Neural cell (in vitro differentiated cells): ENCODE results near the gene SP3. TPM values are rescaled to one million over a fixed set of nuclear protein-coding genes. Genes with fewer than 3 reads are reported as not detected.

ENCODE experiments used
- H2AFZ ChIP-seq: fragments of 200-600, 300-800 bp; sonication (generic), shearing (Covaris generic); 2 replicates; pipeline ENCODE4 v1.6.0; 2014; ENCODE audit warnings: low read depth, mild to moderate bottlenecking, antibody characterized with exemption, low read length, moderate library complexity
- H3F3A ChIP-seq: fragments of 200-600 bp; shearing (Covaris generic); 2 replicates; pipeline ENCODE4 v1.6.1; 2016; ENCODE audit warnings: mild to moderate bottlenecking, moderate library complexity, mixed read lengths, antibody characterized with exemption, low read length; ENCODE audit not compliant: insufficient read depth, poor library complexity, severe bottlenecking
- H3K27ac ChIP-seq: fragments of 200-600, 300-800 bp; sonication (generic), shearing (Covaris generic); 2 replicates; pipeline ENCODE4 v1.5.1; 2014; ENCODE audit warnings: mild to moderate bottlenecking, low read length, moderate library complexity
- H3K27me3 ChIP-seq: fragments of 300-800, 200-600 bp; sonication (generic), shearing (Covaris generic); 2 replicates; pipeline ENCODE4 v1.6.0; 2014; ENCODE audit warnings: mild to moderate bottlenecking, low read depth, low read length, moderate library complexity; ENCODE audit not compliant: insufficient read depth
- H3K36me3 ChIP-seq: fragments of 300-800, 200-600 bp; sonication (generic), shearing (Covaris generic); 2 replicates; pipeline ENCODE4 v1.5.1; 2014; ENCODE audit warnings: mild to moderate bottlenecking, antibody characterized with exemption, low read length, moderate library complexity; ENCODE audit not compliant: insufficient read depth
- H3K4me2 ChIP-seq: fragments of 300-800, 200-600 bp; sonication (generic), shearing (Covaris generic); 2 replicates; pipeline ENCODE4 v1.6.0; 2014; ENCODE audit warnings: mild to moderate bottlenecking, low read length
- H3K4me3 ChIP-seq: fragments of 300-800, 200-600 bp; sonication (generic), shearing (Covaris generic); 2 replicates; pipeline ENCODE4 v1.5.1; 2014; ENCODE audit warnings: mild to moderate bottlenecking, low read length, moderate library complexity
- H3K79me2 ChIP-seq: fragments of 200-600 bp; shearing (Covaris generic); replicated peaks from 2 replicates; pipeline ENCODE4 v1.6.0; 2014; ENCODE audit warnings: mild to moderate bottlenecking, low read length, moderate library complexity; ENCODE audit not compliant: insufficient read depth
- H3K9ac ChIP-seq: fragments of 300-800, 200-600 bp; sonication (generic), shearing (Covaris generic); 2 replicates; pipeline ENCODE4 v1.6.1; 2016; ENCODE audit warnings: mild to moderate bottlenecking, low read length, mixed read lengths
- H3K9me2 ChIP-seq: fragments of 200-600 bp; shearing (Covaris generic); 2 replicates; pipeline ENCODE4 v1.6.1; 2016; ENCODE audit warnings: mild to moderate bottlenecking, low read length, mixed read lengths; ENCODE audit not compliant: insufficient read depth
- H3K9me3 ChIP-seq: fragments of 200-600, 300-800 bp; sonication (generic), shearing (Covaris generic); 2 replicates; pipeline ENCODE4 v1.6.1; 2016; ENCODE audit warnings: mild to moderate bottlenecking, mixed run types, low read length, moderate library complexity, mixed read lengths
- H4K20me1 ChIP-seq: fragments of 200-600 bp; shearing (Covaris generic); 2 replicates; pipeline ENCODE4 v1.6.1; 2016; ENCODE audit warnings: mild to moderate bottlenecking, mixed run types; ENCODE audit not compliant: insufficient read depth
- CTCF ChIP-seq: fragments of 450-650 bp; IDR thresholded peaks from 2 replicates; pipeline ENCODE4 v1.5.1; 2014; ENCODE audit warnings: antibody characterized with exemption, mild to moderate bottlenecking, moderate library complexity; ENCODE audit not compliant: poor library complexity, severe bottlenecking
- EP300 ChIP-seq: fragments of 450-650 bp; conservative IDR thresholded peaks from 2 replicates; pipeline ENCODE4 v1.6.1; 2014; ENCODE audit warnings: antibody characterized with exemption, mild to moderate bottlenecking, moderate library complexity; ENCODE audit not compliant: poor library complexity, severe bottlenecking
- EZH2 ChIP-seq: fragments of 200-600, 300-800 bp; shearing (Covaris generic), sonication (generic); IDR thresholded peaks from 2 replicates; pipeline ENCODE4 v1.6.1; 2014; ENCODE audit warnings: antibody characterized with exemption, low read length, borderline replicate concordance, mild to moderate bottlenecking; ENCODE audit not compliant: insufficient read depth, poor library complexity, severe bottlenecking
- MXI1 ChIP-seq: fragments of 450-650 bp; conservative IDR thresholded peaks from 2 replicates; pipeline ENCODE4 v1.6.1; 2014; ENCODE audit warnings: antibody characterized with exemption, mild to moderate bottlenecking; ENCODE audit not compliant: poor library complexity, severe bottlenecking
- POLR2AphosphoS5 ChIP-seq: IDR thresholded peaks from 2 replicates; pipeline ENCODE4 v1.6.1; 2012
- RAD21 ChIP-seq: fragments of 450-650 bp; conservative IDR thresholded peaks from 2 replicates; pipeline ENCODE4 v1.6.1; 2014; ENCODE audit warnings: antibody characterized with exemption, mild to moderate bottlenecking, moderate library complexity
- REST ChIP-seq: IDR thresholded peaks from 2 replicates; pipeline ENCODE4 v1.6.1; 2012; ENCODE audit warnings: borderline replicate concordance
- SMC3 ChIP-seq: fragments of 450-650 bp; conservative IDR thresholded peaks from 2 replicates; pipeline ENCODE4 v1.6.1; 2014; ENCODE audit warnings: antibody characterized with exemption, mild to moderate bottlenecking, moderate library complexity; ENCODE audit not compliant: poor library complexity
- TAF1 ChIP-seq: IDR thresholded peaks from 2 replicates; pipeline ENCODE4 v1.6.1; 2012; ENCODE audit warnings: low read depth
- polyA plus RNA-seq: library from polyadenylated mRNA; depleted of rRNA; stranded (reverse); fragments of >200 nt; gene quantifications from 2 replicates; pipeline ENCODE4 v1.2.3, GENCODE V29; 2014

SP3 gene
- polyA plus RNA-seq, 1 donor from 2014 or later = 57.8 TPM

GRCh38 chr2:173947131-173947530 is 18.0 kb downstream of the SP3 start:
- Histone ChIP-seq H3K4me2 (no peak overlapping the region), H3K27me3 (no peaks in the 10 kb centered on the region), H3K36me3 (peaks cover 4% of the 10 kb centered on the region), H3K4me3 (no peak overlapping the region), H3K79me2 (peaks cover 100% of the 10 kb centered on the region), H3F3A (no peaks in the 10 kb centered on the region), H4K20me1 (no peaks in the 10 kb centered on the region), H2AFZ (no peak overlapping the region), H3K9me2 (no peaks in the 10 kb centered on the region), H3K9me3 (no peaks in the 10 kb centered on the region), H3K9ac (no peak overlapping the region), H3K27ac (no peak overlapping the region)
- TF ChIP-seq REST (no peak), CTCF (no peak), MXI1 (no peak), TAF1 (no peak), SMC3 (no peak), EP300 (no peak), POLR2AphosphoS5 (no peak), RAD21 (no peak), EZH2 (no peak)

GRCh38 chr2:173943738-173944137 is 21.4 kb downstream of the SP3 start:
- no peaks in the 10 kb centered on the region for H4K20me1 ChIP-seq
- H3K27ac ChIP-seq = no peak overlapping the region
- H3K4me2 ChIP-seq = no peak overlapping the region
- H3F3A ChIP-seq = no peaks in the 10 kb centered on the region
- H2AFZ ChIP-seq = no peak overlapping the region
- H3K36me3 ChIP-seq = peaks cover 3% of the 10 kb centered on the region
- no peaks in the 10 kb centered on the region for H3K27me3 ChIP-seq
- no peak for TF ChIP-seq POLR2AphosphoS5
- TF ChIP-seq MXI1 = no peak
- H3K9ac ChIP-seq = no peak overlapping the region
- H3K79me2 ChIP-seq = peaks cover 100% of the 10 kb centered on the region
- H3K4me3 ChIP-seq = no peak overlapping the region
- H3K9me2 ChIP-seq = no peaks in the 10 kb centered on the region
- H3K9me3 ChIP-seq = no peaks in the 10 kb centered on the region
